Natural killer cell (primary cell): ENCODE results near the gene ACOT12. TPM values are rescaled to one million over a fixed set of nuclear protein-coding genes. Genes with fewer than 3 reads are reported as not detected.

Source experiments
- ATAC-seq, 3 donors: fragments of 150-1000 bp in 2 of 3; fragments of 200-7000 bp in 1 of 3; cut with Tn5 transposase; 1 replicate in 1 of 3; 2 replicates in 2 of 3; pipeline ENCODE4 v1.10.0; 2021; ENCODE audit warnings: mild to moderate bottlenecking in 2 of 3, moderate library complexity in 2 of 3
- DNase-seq, 2 donors: peaks; one replicate each; pipeline versions ENCODE4 v3.0.0 to v3.0.0-alpha.2; 2013 to 2021; ENCODE audit warnings: mixed read lengths in 1 of 2
- H3K27ac ChIP-seq: one replicate; pipeline ENCODE4 v1.5.1; 2013; ENCODE audit warnings: mild to moderate bottlenecking, low read length
- H3K27me3 ChIP-seq: one replicate; pipeline ENCODE4 v1.6.1; 2013; ENCODE audit warnings: low read length; ENCODE audit not compliant: control insufficient read depth, insufficient read depth
- H3K36me3 ChIP-seq: one replicate; pipeline ENCODE4 v1.6.1; 2013; ENCODE audit warnings: low read length; ENCODE audit not compliant: control insufficient read depth, insufficient read depth
- H3K4me1 ChIP-seq: one replicate; pipeline ENCODE4 v1.6.1; 2013; ENCODE audit warnings: low read length; ENCODE audit not compliant: control insufficient read depth, insufficient read depth
- H3K4me3 ChIP-seq: one replicate; pipeline ENCODE4 v1.5.1; 2013; ENCODE audit warnings: low read length
- H3K9me3 ChIP-seq: one replicate; pipeline ENCODE4 v1.6.1; 2013; ENCODE audit warnings: low read length; ENCODE audit not compliant: control insufficient read depth, insufficient read depth
- H3K27ac Mint-ChIP-seq, 2 donors: one replicate each; pipeline ENCODE4 v1.8.0; 2022; ENCODE audit warnings: mild to moderate bottlenecking in 2 of 2, mixed read lengths in 2 of 2, moderate library complexity in 1 of 2
- H3K27me3 Mint-ChIP-seq, 2 donors: one replicate each; pipeline ENCODE4 v1.8.0; 2022; ENCODE audit warnings: low read depth in 2 of 2, mixed read lengths in 2 of 2
- H3K36me3 Mint-ChIP-seq: one replicate; pipeline ENCODE4 v1.8.0; 2022; ENCODE audit warnings: mixed read lengths
- H3K4me1 Mint-ChIP-seq, 2 donors: one replicate each; pipeline ENCODE4 v1.8.0; 2022; ENCODE audit warnings: mixed read lengths in 2 of 2
- H3K4me3 Mint-ChIP-seq: one replicate; pipeline ENCODE4 v1.8.0; 2022; ENCODE audit warnings: mild to moderate bottlenecking, moderate library complexity, mixed read lengths
- H3K9me3 Mint-ChIP-seq, 2 donors: one replicate each; pipeline ENCODE4 v1.8.0; 2022; ENCODE audit warnings: mixed read lengths in 2 of 2
- CTCF ChIP-seq: fragments of 200-600 bp; IDR thresholded peaks from one replicate; pipeline ENCODE4 v1.8.0; 2022; ENCODE audit warnings: antibody characterized with exemption
- WGBS: methylation state at CpG from one replicate; pipeline ENCODE4 v1.1.7; 2013; ENCODE audit warnings: missing lambda C conversion rate; ENCODE audit not compliant: insufficient coverage; 5-methylcytosine and 5-hydroxymethylcytosine counted together
- intact Hi-C: fragments of 100-400 bp; cut with micrococcal nuclease; formaldehyde crosslinking; loops from one replicate; pipeline ENCODE4 v1.14.2; 2022
- total RNA-seq, 4 donors: library from RNA; stranded (reverse); fragments of 120-200 nt in 1 of 4; gene quantifications; one replicate each; pipeline versions ENCODE4 v1.2.3 to v1.2.4, GENCODE V29; 2013 to 2022

Gene ACOT12
- total RNA-seq, 3 donors from 2014 or later (not counting 1 experiment from before 2014, with no cell fraction given): not detected

- 90% methylated on average over 2 of the region's 3 CpGs for WGBS
- Histone ChIP-seq H3K9me3 (no peaks in the 10 kb centered on the region), H3K27ac (no peak overlapping the region), H3K4me1 (no peaks in the 10 kb centered on the region), H3K4me3 (no peak overlapping the region), H3K36me3 (no peaks in the 10 kb centered on the region), H3K27me3 (no peaks in the 10 kb centered on the region)
- intact Hi-C loops: no loop called here
- no peaks in the 10 kb centered on the region for H3K36me3 Mint-ChIP-seq
- H3K27me3 Mint-ChIP-seq: no peaks in the 10 kb centered on the region
- no peak overlapping the region for H3K4me3 Mint-ChIP-seq
- no peak for TF ChIP-seq CTCF
- ATAC-seq (no peak), DNase-seq (no peak)
- no peaks in the 10 kb centered on the region for H3K9me3 Mint-ChIP-seq
- H3K4me1 Mint-ChIP-seq: peaks cover 4 to 6% of the 10 kb centered on the region in 2 donors
- no peak overlapping the region for H3K27ac Mint-ChIP-seq
Measured at GRCh38 chr5:81429363-81429762, 35.4 kb upstream of the ACOT12 start.

GRCh38 chr5:81428861-81429260 lies 34.9 kb upstream of the ACOT12 start:
- no peaks in the 10 kb centered on the region for H3K36me3 ChIP-seq
- H3K4me3 ChIP-seq: no peak overlapping the region
- ATAC-seq (no peak), DNase-seq (no peak)
- Mint-ChIP-seq H3K4me1 (peaks cover 4 to 6% of the 10 kb centered on the region in 2 donors), H3K36me3 (no peaks in the 10 kb centered on the region), H3K27me3 (no peaks in the 10 kb centered on the region), H3K27ac (no peak overlapping the region), H3K4me3 (no peak overlapping the region), H3K9me3 (no peaks in the 10 kb centered on the region)
- H3K9me3 ChIP-seq: no peaks in the 10 kb centered on the region
- H3K27ac ChIP-seq: no peak overlapping the region
- H3K27me3 ChIP-seq: no peaks in the 10 kb centered on the region
- no peak for TF ChIP-seq CTCF
- intact Hi-C loops: no loop called here
- H3K4me1 ChIP-seq: no peaks in the 10 kb centered on the region

- Histone ChIP-seq H3K9me3 (no peaks in the 10 kb centered on the region), H3K4me3 (no peak overlapping the region), H3K36me3 (no peaks in the 10 kb centered on the region), H3K27ac (no peak overlapping the region), H3K27me3 (no peaks in the 10 kb centered on the region), H3K4me1 (no peaks in the 10 kb centered on the region)
- TF ChIP-seq CTCF: no peak
- Mint-ChIP-seq H3K27me3 (no peaks in the 10 kb centered on the region), H3K27ac (no peak overlapping the region), H3K9me3 (no peaks in the 10 kb centered on the region), H3K4me1 (peaks cover 4 to 6% of the 10 kb centered on the region in 2 donors), H3K36me3 (no peaks in the 10 kb centered on the region), H3K4me3 (no peak overlapping the region)
- intact Hi-C loops: no loop called here
- ATAC-seq (no peak), DNase-seq (no peak)
- 100% methylated on average over 1 of the region's 3 CpGs for WGBS
Measured at GRCh38 chr5:81428446-81428845, 34.5 kb upstream of the ACOT12 start.

GRCh38 chr5:81427566-81427965 lies 33.6 kb upstream of the ACOT12 start:
- no peaks in the 10 kb centered on the region for H3K27me3 ChIP-seq
- no peak for DNase-seq
- Mint-ChIP-seq H3K4me3 (no peak overlapping the region), H3K36me3 (no peaks in the 10 kb centered on the region), H3K9me3 (no peaks in the 10 kb centered on the region), H3K4me1 (peaks cover 4 to 6% of the 10 kb centered on the region in 2 donors), H3K27me3 (no peaks in the 10 kb centered on the region), H3K27ac (no peak overlapping the region)
- WGBS: 90% methylated on average over 1 of the region's 1 CpG
- no peaks in the 10 kb centered on the region for H3K4me1 ChIP-seq
- no peak overlapping the region for H3K27ac ChIP-seq
- no peak for ATAC-seq
- intact Hi-C loops: no loop called here
- H3K4me3 ChIP-seq: no peak overlapping the region
- no peaks in the 10 kb centered on the region for H3K36me3 ChIP-seq
- no peak for TF ChIP-seq CTCF
- no peaks in the 10 kb centered on the region for H3K9me3 ChIP-seq
